CD14-positive monocyte (primary cell): ENCODE measurements around the gene PKP3. TPM values are rescaled to one million over a fixed set of nuclear protein-coding genes. Genes with fewer than 3 reads are reported as not detected.

Experiments used
- DNase-seq, 3 donors: peaks; one replicate each; pipeline ENCODE4 v3.0.0-alpha.2; 2011 to 2022
- H2AFZ ChIP-seq: 2 replicates; pipeline ENCODE4 v1.6.0; 2012; ENCODE audit warnings: mild to moderate bottlenecking, low read depth, low read length, inconsistent platforms; ENCODE audit not compliant: insufficient read depth, poor library complexity, severe bottlenecking
- H3K27ac ChIP-seq, 2 donors: 1 replicate in 1 of 2; 2 replicates in 1 of 2; pipeline ENCODE4 v1.5.1; 2012 to 2013; ENCODE audit warnings: low read length in 2 of 2, control low read depth in 1 of 2, inconsistent platforms in 1 of 2, low read depth in 1 of 2, mild to moderate bottlenecking in 1 of 2
- H3K27me3 ChIP-seq, 2 donors: one replicate each; pipeline versions ENCODE4 v1.6.0 to v1.6.1; 2011 to 2013; ENCODE audit warnings: low read length in 2 of 2; ENCODE audit not compliant: control insufficient read depth in 2 of 2, insufficient read depth in 2 of 2
- H3K36me3 ChIP-seq, 2 donors: replicated peaks in 1 of 2; 1 replicate in 1 of 2; 2 replicates in 1 of 2; pipeline versions ENCODE4 v1.5.1 to v1.6.1; 2012 to 2013; ENCODE audit warnings: low read length in 2 of 2, control low read depth in 1 of 2, inconsistent platforms in 1 of 2, mild to moderate bottlenecking in 1 of 2; ENCODE audit not compliant: insufficient read depth in 2 of 2, control insufficient read depth in 1 of 2
- H3K4me1 ChIP-seq, 2 donors: 1 replicate in 1 of 2; 2 replicates in 1 of 2; pipeline versions ENCODE4 v1.5.1 to v1.6.1; 2012 to 2013; ENCODE audit warnings: low read length in 2 of 2, control low read depth in 1 of 2, inconsistent platforms in 1 of 2, mild to moderate bottlenecking in 1 of 2, moderate library complexity in 1 of 2; ENCODE audit not compliant: insufficient read depth in 2 of 2, control insufficient read depth in 1 of 2
- H3K4me2 ChIP-seq: replicated peaks from 2 replicates; pipeline ENCODE3; 2012; ENCODE audit warnings: low read length, moderate library complexity, mild to moderate bottlenecking; ENCODE audit not compliant: poor library complexity, severe bottlenecking; ENCODE audit errors: extremely low read depth
- H3K4me3 ChIP-seq, 3 experiments: fragments of 200-600 bp in 1 of 3; sonication (generic) in 1 of 3; replicated peaks in 1 of 3; 1 replicate in 2 of 3; 2 replicates in 1 of 3; pipeline ENCODE4 v1.5.1; 2011 to 2013; ENCODE audit warnings: low read length in 3 of 3, mild to moderate bottlenecking in 3 of 3, control low read depth in 2 of 3, low read depth in 2 of 3, inconsistent platforms in 1 of 3, moderate library complexity in 1 of 3
- H3K79me2 ChIP-seq: 2 replicates; pipeline ENCODE4 v1.6.0; 2012; ENCODE audit warnings: mild to moderate bottlenecking, control low read depth, inconsistent platforms, low read length, moderate library complexity; ENCODE audit not compliant: insufficient read depth
- H3K9ac ChIP-seq: 2 replicates; pipeline ENCODE4 v1.6.0; 2017; ENCODE audit warnings: low read length, mild to moderate bottlenecking; ENCODE audit not compliant: insufficient read depth, poor library complexity, severe bottlenecking
- H3K9me3 ChIP-seq, 2 donors: replicated peaks in 1 of 2; 1 replicate in 1 of 2; 2 replicates in 1 of 2; pipeline versions ENCODE4 v1.5.1 to v1.6.1; 2012 to 2013; ENCODE audit warnings: low read length in 2 of 2, control low read depth in 1 of 2; ENCODE audit not compliant: control insufficient read depth in 1 of 2, insufficient read depth in 1 of 2
- H4K20me1 ChIP-seq: 2 replicates; pipeline ENCODE4 v1.6.0; 2012; ENCODE audit warnings: mild to moderate bottlenecking, low read length, control low read depth, moderate library complexity; ENCODE audit not compliant: insufficient read depth
- H3K27ac Mint-ChIP-seq, 7 donors: one replicate each; pipeline ENCODE4 v1.8.0; 2020; ENCODE audit warnings: mild to moderate bottlenecking in 7 of 7, mixed read lengths in 7 of 7, moderate library complexity in 6 of 7, inconsistent platforms in 2 of 7
- H3K27me3 Mint-ChIP-seq, 3 donors: one replicate each; pipeline ENCODE4 v1.8.0; 2021 to 2022; ENCODE audit warnings: low read depth in 3 of 3, mild to moderate bottlenecking in 3 of 3, mixed read lengths in 3 of 3, moderate library complexity in 3 of 3, inconsistent platforms in 1 of 3
- H3K36me3 Mint-ChIP-seq, 2 donors: one replicate each; pipeline ENCODE4 v1.8.0; 2020; ENCODE audit warnings: mixed read lengths in 2 of 2, inconsistent platforms in 1 of 2, mild to moderate bottlenecking in 1 of 2
- H3K4me1 Mint-ChIP-seq: one replicate; pipeline ENCODE4 v1.8.0; 2020; ENCODE audit warnings: mild to moderate bottlenecking, mixed read lengths
- H3K4me3 Mint-ChIP-seq, 2 donors: one replicate each; pipeline ENCODE4 v1.8.0; 2020; ENCODE audit warnings: mild to moderate bottlenecking in 2 of 2, mixed read lengths in 2 of 2, moderate library complexity in 1 of 2
- H3K9me3 Mint-ChIP-seq, 7 donors: one replicate each; pipeline ENCODE4 v1.8.0; 2020 to 2022; ENCODE audit warnings: mixed read lengths in 7 of 7, mild to moderate bottlenecking in 6 of 7, moderate library complexity in 6 of 7, inconsistent platforms in 2 of 7
- CTCF ChIP-seq: fragments of 200-600 bp; IDR thresholded peaks from one replicate; pipeline ENCODE4 v1.8.0; 2022; ENCODE audit warnings: antibody characterized with exemption, mild to moderate bottlenecking
- WGBS: methylation state at CpG from one replicate; pipeline ENCODE4 v1.1.5; 2013; ENCODE audit warnings: missing lambda C conversion rate; ENCODE audit not compliant: insufficient coverage; 5-methylcytosine and 5-hydroxymethylcytosine counted together
- intact Hi-C, 2 donors: fragments of 100-400 bp; cut with micrococcal nuclease; formaldehyde crosslinking; loops; one replicate each; pipeline versions ENCODE4 v1.15.0 to v1.15.1; 2023
- polyA plus RNA-seq, 3 donors: library from polyadenylated mRNA; depleted of rRNA in 1 of 3; unstranded in 2 of 3; stranded (reverse) in 1 of 3; fragments of 300-500 nt in 2 of 3; fragments of >200 nt in 1 of 3; fragmentation: Illumina TruSeq in 2 of 3; gene quantifications; 1 replicate in 2 of 3; 2 replicates in 1 of 3; pipeline ENCODE4 v1.2.3, GENCODE V29; 2012 to 2021

PKP3 gene
- polyA plus RNA-seq, 3 donors, result not detected

DNA sequence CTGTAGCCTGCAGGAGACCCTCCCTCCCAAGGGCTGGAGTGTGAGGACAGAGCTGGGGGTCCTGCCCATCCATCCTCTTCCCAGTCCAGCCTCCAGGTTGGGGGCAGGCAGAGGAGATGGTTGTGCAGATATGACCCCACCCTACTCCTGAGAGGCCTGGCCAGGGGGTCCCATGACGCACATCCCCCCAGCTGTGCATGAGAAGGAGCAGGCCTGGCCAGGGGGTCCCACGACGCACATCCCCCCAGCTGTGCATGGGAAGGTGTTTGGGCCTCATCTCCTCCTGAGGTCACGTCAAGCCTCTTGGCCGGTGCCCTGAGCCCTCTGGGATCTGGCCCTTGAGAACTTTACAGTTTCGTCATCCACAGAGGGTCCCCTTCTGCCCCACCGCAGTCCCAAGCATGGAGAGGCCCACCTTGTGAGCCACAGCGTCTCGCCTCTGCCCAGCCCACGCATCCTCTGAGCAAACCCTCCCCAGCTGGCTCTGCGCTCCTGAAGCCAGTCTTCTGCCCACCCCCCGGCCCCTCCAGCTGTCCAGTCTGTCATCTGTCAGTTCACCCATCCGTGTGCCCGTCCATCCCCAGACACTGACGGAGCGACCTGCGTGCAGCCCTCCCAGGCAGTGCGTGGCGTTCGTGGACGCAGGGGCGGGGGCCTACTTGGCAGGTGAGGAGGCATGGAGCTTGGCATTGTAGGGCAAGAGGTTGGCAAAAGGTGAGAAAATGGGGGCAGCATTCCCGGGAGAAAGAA lies 45.5 kb downstream of the PKP3 start:
- H2AFZ ChIP-seq, result no peak overlapping the region
- H4K20me1 ChIP-seq, result no peaks in the 10 kb centered on the region
- no peaks in the 10 kb centered on the region for H3K36me3 ChIP-seq
- no peaks in the 10 kb centered on the region for H3K4me1 ChIP-seq
- no peaks in the 10 kb centered on the region for H3K79me2 ChIP-seq
- H3K4me3 ChIP-seq, result no peak overlapping the region
- DNase-seq, result no peak
- intact Hi-C loops, result no loop called here
- H3K27ac ChIP-seq, result no peak overlapping the region
- H3K27me3 Mint-ChIP-seq, result peaks cover 11 to 34% (median 11%) of the 10 kb centered on the region in 3 donors
- H3K9me3 Mint-ChIP-seq, result peaks cover 0 to 3% (median 0%) of the 10 kb centered on the region in 7 donors
- no peak overlapping the region for H3K4me2 ChIP-seq
- peaks cover 0 to 18% of the 10 kb centered on the region in 2 donors for H3K27me3 ChIP-seq
- TF ChIP-seq CTCF, result no peak
- H3K27ac Mint-ChIP-seq, result no peak overlapping the region
- no peak overlapping the region for H3K4me3 Mint-ChIP-seq
- H3K9ac ChIP-seq, result no peak overlapping the region
- H3K9me3 ChIP-seq, result no peaks in the 10 kb centered on the region
- WGBS, result 96% methylated on average over 23 of the region's 23 CpGs
- H3K36me3 Mint-ChIP-seq, result no peaks in the 10 kb centered on the region
- H3K4me1 Mint-ChIP-seq, result peaks cover 2% of the 10 kb centered on the region

- H3K4me1 ChIP-seq, result no peaks in the 10 kb centered on the region
- no peaks in the 10 kb centered on the region for H3K36me3 Mint-ChIP-seq
- peaks cover 0 to 3% (median 0%) of the 10 kb centered on the region in 7 donors for H3K9me3 Mint-ChIP-seq
- H3K4me1 Mint-ChIP-seq, result peaks cover 2% of the 10 kb centered on the region
- no peak overlapping the region for H3K4me3 ChIP-seq
- H3K27me3 ChIP-seq, result peaks cover 0 to 18% of the 10 kb centered on the region in 2 donors
- no peak for TF ChIP-seq CTCF
- peak in 1 of 3 donors; percentile 17 for DNase-seq
- intact Hi-C loops, result no loop called here
- H3K27me3 Mint-ChIP-seq, result peaks cover 11 to 35% (median 11%) of the 10 kb centered on the region in 3 donors
- H3K9me3 ChIP-seq, result no peaks in the 10 kb centered on the region
- H3K79me2 ChIP-seq, result no peaks in the 10 kb centered on the region
- no peak overlapping the region for H3K4me2 ChIP-seq
- 97% methylated on average over 24 of the region's 27 CpGs for WGBS
- H3K9ac ChIP-seq, result no peak overlapping the region
- peak overlapping the region in 1 of 2 donors; percentile 15 for H3K4me3 Mint-ChIP-seq
- H3K27ac ChIP-seq, result no peak overlapping the region
- H3K27ac Mint-ChIP-seq, result peak overlapping the region in 1 of 7 donors; percentile 57
- no peak overlapping the region for H2AFZ ChIP-seq
- no peaks in the 10 kb centered on the region for H4K20me1 ChIP-seq
- H3K36me3 ChIP-seq, result no peaks in the 10 kb centered on the region
These were observed 46.3 kb downstream of the PKP3 start for GRCh38 chr11:440065-441042.
